Smooth muscle cell (in vitro differentiated cells): ENCODE measurements around the gene DNMT3A. TPM values are rescaled to one million over a fixed set of nuclear protein-coding genes. Genes with fewer than 3 reads are reported as not detected.

Experiments used
- DNase-seq: peaks from one replicate; lab custom pipeline; 2025; ENCODE audit not compliant: unreplicated experiment; lab: John Stamatoyannopoulos, UW
- H2AFZ ChIP-seq: fragments of 200-600 bp; sonication (generic); 2 replicates; pipeline ENCODE4 v1.6.0; 2016; ENCODE audit warnings: antibody characterized with exemption, low read depth, mild to moderate bottlenecking
- H3F3A ChIP-seq: fragments of 200-600 bp; sonication (generic); 2 replicates; pipeline ENCODE4 v1.6.0; 2017; ENCODE audit warnings: antibody characterized with exemption, low read depth
- H3K27ac ChIP-seq: fragments of 200-600 bp; sonication (generic); 2 replicates; pipeline ENCODE4 v1.5.1; 2016; ENCODE audit warnings: low read depth, mild to moderate bottlenecking
- H3K27me3 ChIP-seq: fragments of 200-600 bp; sonication (generic); 2 replicates; pipeline ENCODE4 v1.6.1; 2016; ENCODE audit warnings: low read depth, mild to moderate bottlenecking
- H3K36me3 ChIP-seq: fragments of 200-600 bp; sonication (generic); 2 replicates; pipeline ENCODE4 v1.5.1; 2016; ENCODE audit warnings: low read depth
- H3K4me1 ChIP-seq: fragments of 200-600 bp; sonication (generic); 2 replicates; pipeline ENCODE4 v1.5.1; 2016; ENCODE audit warnings: low read depth
- H3K4me2 ChIP-seq: fragments of 200-600 bp; sonication (generic); 2 replicates; pipeline ENCODE4 v1.6.0; 2016; ENCODE audit warnings: mild to moderate bottlenecking
- H3K4me3 ChIP-seq: fragments of 200-600 bp; sonication (generic); 2 replicates; pipeline ENCODE4 v1.5.1; 2016; ENCODE audit warnings: mild to moderate bottlenecking
- H3K79me2 ChIP-seq: fragments of 200-600 bp; sonication (generic); 2 replicates; pipeline ENCODE4 v1.6.0; 2016; ENCODE audit warnings: low read depth, mild to moderate bottlenecking
- H3K9ac ChIP-seq: fragments of 200-600 bp; sonication (generic); 2 replicates; pipeline ENCODE4 v1.6.0; 2016; ENCODE audit warnings: low read depth
- H3K9me3 ChIP-seq: fragments of 200-600 bp; sonication (generic); replicated peaks from 2 replicates; pipeline ENCODE4 v1.5.1; 2016; ENCODE audit warnings: low read depth
- H4K20me1 ChIP-seq: fragments of 200-600 bp; sonication (generic); 2 replicates; pipeline ENCODE4 v1.6.0; 2016; ENCODE audit warnings: low read depth
- CTCF ChIP-seq: fragments of 200-600 bp; sonication (generic); IDR thresholded peaks from 2 replicates; pipeline ENCODE4 v1.5.1; 2017; ENCODE audit warnings: borderline replicate concordance, mild to moderate bottlenecking, antibody characterized with exemption; ENCODE audit not compliant: insufficient read depth, poor library complexity, severe bottlenecking
- WGBS: methylation state at CpG from one replicate; pipeline ENCODE4 v1.1.7; 2016; ENCODE audit warnings: low lambda C conversion rate; 5-methylcytosine and 5-hydroxymethylcytosine counted together
- polyA plus RNA-seq: library from polyadenylated mRNA; unstranded; fragments of >200 nt; fragmentation: Nextera tagmentation; extraction: Ambion mirVana; gene quantifications from 2 replicates; pipeline ENCODE4 v1.2.1, GENCODE V29; 2016
- total RNA-seq: library from RNA; depleted of rRNA; stranded (reverse); fragments of >200 nt; gene quantifications from 2 replicates; pipeline ENCODE4 v1.2.3, GENCODE V29; 2014

DNMT3A gene
- total and polyA plus RNA-seq, 2 experiments from 2014 or later, result 16.4 to 19.9 TPM

- no peaks in the 10 kb centered on the region for H4K20me1 ChIP-seq
- no peaks in the 10 kb centered on the region for H3F3A ChIP-seq
- H2AFZ ChIP-seq, result no peak overlapping the region
- H3K27ac ChIP-seq, result no peak overlapping the region
- WGBS, result 82% methylated on average over 6 of the region's 6 CpGs
- H3K4me2 ChIP-seq, result no peak overlapping the region
- H3K36me3 ChIP-seq, result no peaks in the 10 kb centered on the region
- H3K9ac ChIP-seq, result no peak overlapping the region
- H3K27me3 ChIP-seq, result no peaks in the 10 kb centered on the region
- H3K4me3 ChIP-seq, result no peak overlapping the region
- DNase-seq, result no peak
- no peaks in the 10 kb centered on the region for H3K9me3 ChIP-seq
- TF ChIP-seq CTCF, result no peak
- H3K79me2 ChIP-seq, result no peaks in the 10 kb centered on the region
- no peaks in the 10 kb centered on the region for H3K4me1 ChIP-seq
Observed at GRCh38 chr2:25354116-25354515, 12.4 kb upstream of the DNMT3A start.

GRCh38 chr2:25349397-25349796 is 7.7 kb upstream of the DNMT3A start:
- Histone ChIP-seq H3K4me3 (no peak overlapping the region), H3K9me3 (no peaks in the 10 kb centered on the region), H3K4me2 (peak overlapping the region; percentile 21), H3K79me2 (no peaks in the 10 kb centered on the region), H4K20me1 (no peaks in the 10 kb centered on the region), H3K36me3 (no peaks in the 10 kb centered on the region), H3F3A (no peaks in the 10 kb centered on the region), H3K4me1 (no peaks in the 10 kb centered on the region), H3K27me3 (no peaks in the 10 kb centered on the region), H3K27ac (peak overlapping the region; percentile 86), H3K9ac (no peak overlapping the region), H2AFZ (no peak overlapping the region)
- DNase-seq, result no peak
- TF ChIP-seq CTCF, result no peak
- 76% methylated on average over 7 of the region's 7 CpGs for WGBS

- peak overlapping the region; percentile 58 for H3K4me2 ChIP-seq
- no peaks in the 10 kb centered on the region for H3K9me3 ChIP-seq
- no peak overlapping the region for H2AFZ ChIP-seq
- H3K4me1 ChIP-seq, result no peaks in the 10 kb centered on the region
- WGBS, result 37% methylated on average over 2 of the region's 2 CpGs
- H3F3A ChIP-seq, result no peaks in the 10 kb centered on the region
- H3K27me3 ChIP-seq, result no peaks in the 10 kb centered on the region
- no peak for DNase-seq
- TF ChIP-seq CTCF, result no peak
- H4K20me1 ChIP-seq, result no peaks in the 10 kb centered on the region
- no peak overlapping the region for H3K27ac ChIP-seq
- no peak overlapping the region for H3K9ac ChIP-seq
- no peak overlapping the region for H3K4me3 ChIP-seq
- no peaks in the 10 kb centered on the region for H3K36me3 ChIP-seq
- no peaks in the 10 kb centered on the region for H3K79me2 ChIP-seq
Observed at GRCh38 chr2:25347846-25348245, 6.1 kb upstream of the DNMT3A start.

GRCh38 chr2:25347205-25347815 is 5.6 kb upstream of the DNMT3A start:
- no peaks in the 10 kb centered on the region for H3K4me1 ChIP-seq
- no peaks in the 10 kb centered on the region for H3F3A ChIP-seq
- WGBS, result 66% methylated on average over 7 of the region's 7 CpGs
- H3K4me2 ChIP-seq, result peak overlapping the region; percentile 58
- no peaks in the 10 kb centered on the region for H3K27me3 ChIP-seq
- H3K36me3 ChIP-seq, result no peaks in the 10 kb centered on the region
- H3K79me2 ChIP-seq, result no peaks in the 10 kb centered on the region
- no peaks in the 10 kb centered on the region for H3K9me3 ChIP-seq
- no peak overlapping the region for H3K27ac ChIP-seq
- H3K4me3 ChIP-seq, result no peak overlapping the region
- TF ChIP-seq CTCF, result no peak
- DNase-seq, result no peak
- H3K9ac ChIP-seq, result no peak overlapping the region
- no peaks in the 10 kb centered on the region for H4K20me1 ChIP-seq
- H2AFZ ChIP-seq, result no peak overlapping the region
